22Rv1 (cell line): ENCODE data around the gene GRIK4.

Experiments used
- H3K27ac ChIP-seq: fragments of 450-650 bp; 2 replicates; pipeline ENCODE4 v1.5.1; 2017
- ZFX ChIP-seq: fragments of 450-650 bp; IDR thresholded peaks from 2 replicates; pipeline ENCODE4 v1.6.1; 2017; ENCODE audit warnings: antibody characterized with exemption, borderline replicate concordance
- TF ChIP-seq, protein P1 (sequence below): fragments of 450-650 bp; IDR thresholded peaks from 2 replicates; pipeline ENCODE4 v1.5.1; 2017; ENCODE audit warnings: mild to moderate bottlenecking

Gene GRIK4

DNA sequence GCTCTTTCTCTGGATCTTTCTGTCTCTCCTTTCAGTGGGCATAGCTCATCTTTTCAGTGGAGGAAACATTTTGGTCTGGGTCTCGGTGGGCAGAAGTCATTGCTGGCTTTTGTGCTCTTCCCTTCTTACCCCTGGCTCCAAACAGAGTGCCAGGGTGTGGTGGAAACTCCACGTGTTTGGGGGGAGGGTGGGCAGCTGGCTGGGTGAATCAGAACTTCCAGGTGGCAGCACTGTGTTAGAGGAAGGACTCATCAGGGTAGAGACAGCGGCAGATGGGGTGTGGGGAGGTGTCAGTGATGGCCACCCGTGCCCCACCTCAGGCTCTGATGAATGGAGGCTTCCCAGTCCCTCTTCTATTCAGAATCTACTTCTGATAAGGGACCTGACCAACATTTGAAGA is 114.0 kb downstream of the GRIK4 start:
- TF ChIP-seq, protein P1, sequence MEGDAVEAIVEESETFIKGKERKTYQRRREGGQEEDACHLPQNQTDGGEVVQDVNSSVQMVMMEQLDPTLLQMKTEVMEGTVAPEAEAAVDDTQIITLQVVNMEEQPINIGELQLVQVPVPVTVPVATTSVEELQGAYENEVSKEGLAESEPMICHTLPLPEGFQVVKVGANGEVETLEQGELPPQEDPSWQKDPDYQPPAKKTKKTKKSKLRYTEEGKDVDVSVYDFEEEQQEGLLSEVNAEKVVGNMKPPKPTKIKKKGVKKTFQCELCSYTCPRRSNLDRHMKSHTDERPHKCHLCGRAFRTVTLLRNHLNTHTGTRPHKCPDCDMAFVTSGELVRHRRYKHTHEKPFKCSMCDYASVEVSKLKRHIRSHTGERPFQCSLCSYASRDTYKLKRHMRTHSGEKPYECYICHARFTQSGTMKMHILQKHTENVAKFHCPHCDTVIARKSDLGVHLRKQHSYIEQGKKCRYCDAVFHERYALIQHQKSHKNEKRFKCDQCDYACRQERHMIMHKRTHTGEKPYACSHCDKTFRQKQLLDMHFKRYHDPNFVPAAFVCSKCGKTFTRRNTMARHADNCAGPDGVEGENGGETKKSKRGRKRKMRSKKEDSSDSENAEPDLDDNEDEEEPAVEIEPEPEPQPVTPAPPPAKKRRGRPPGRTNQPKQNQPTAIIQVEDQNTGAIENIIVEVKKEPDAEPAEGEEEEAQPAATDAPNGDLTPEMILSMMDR, result no peak
- no peak for TF ChIP-seq ZFX
- no peak overlapping the region for H3K27ac ChIP-seq

- TF ChIP-seq ZFX, result no peak
- TF ChIP-seq, protein P1, result no peak
- no peak overlapping the region for H3K27ac ChIP-seq
Observed at GRCh38 chr11:120626791-120627190, 115.2 kb downstream of the GRIK4 start.

DNA sequence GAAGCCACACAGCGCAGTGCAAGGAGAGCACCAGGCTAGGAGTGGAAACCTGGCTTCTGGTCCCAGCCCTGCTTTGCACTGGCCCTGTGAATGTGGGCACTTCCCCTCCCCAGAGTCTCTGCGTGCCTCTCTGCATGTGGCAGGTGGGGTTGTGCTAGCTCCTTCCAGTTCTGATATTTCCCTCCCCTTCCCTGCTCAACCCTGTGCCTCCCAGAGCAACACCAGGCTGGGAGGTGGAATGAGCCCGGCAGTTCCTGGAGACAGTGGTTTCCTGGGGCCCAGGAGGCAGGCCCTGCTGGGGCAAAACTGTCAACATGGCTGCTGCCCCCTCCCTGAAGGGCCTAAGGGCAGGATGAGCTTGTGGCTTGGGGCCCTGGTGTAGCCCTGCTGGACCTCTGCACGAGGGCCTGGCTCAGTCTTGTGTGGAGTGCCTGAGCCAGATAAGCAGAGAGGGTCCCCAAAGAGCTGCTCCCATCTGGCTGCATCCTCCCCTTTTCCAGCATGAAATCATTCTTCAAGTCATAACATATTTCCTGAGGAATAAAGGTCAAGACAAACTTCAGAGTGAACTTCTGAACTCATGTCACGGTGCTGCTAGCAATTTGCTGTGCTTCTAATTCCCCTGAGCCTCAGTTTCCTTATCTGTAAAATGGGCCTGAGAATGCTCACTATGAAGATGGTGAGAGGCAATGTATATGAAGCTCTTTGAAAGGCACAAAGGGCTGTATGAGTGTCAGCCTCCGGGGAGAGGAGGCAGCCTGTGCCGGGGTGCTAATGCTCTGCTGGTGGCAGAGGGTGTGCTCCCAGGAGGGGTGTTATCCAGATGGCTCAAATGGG is 116.0 kb downstream of the GRIK4 start:
- no peak overlapping the region for H3K27ac ChIP-seq
- TF ChIP-seq, protein P1, result no peak
- TF ChIP-seq ZFX, result no peak

DNA sequence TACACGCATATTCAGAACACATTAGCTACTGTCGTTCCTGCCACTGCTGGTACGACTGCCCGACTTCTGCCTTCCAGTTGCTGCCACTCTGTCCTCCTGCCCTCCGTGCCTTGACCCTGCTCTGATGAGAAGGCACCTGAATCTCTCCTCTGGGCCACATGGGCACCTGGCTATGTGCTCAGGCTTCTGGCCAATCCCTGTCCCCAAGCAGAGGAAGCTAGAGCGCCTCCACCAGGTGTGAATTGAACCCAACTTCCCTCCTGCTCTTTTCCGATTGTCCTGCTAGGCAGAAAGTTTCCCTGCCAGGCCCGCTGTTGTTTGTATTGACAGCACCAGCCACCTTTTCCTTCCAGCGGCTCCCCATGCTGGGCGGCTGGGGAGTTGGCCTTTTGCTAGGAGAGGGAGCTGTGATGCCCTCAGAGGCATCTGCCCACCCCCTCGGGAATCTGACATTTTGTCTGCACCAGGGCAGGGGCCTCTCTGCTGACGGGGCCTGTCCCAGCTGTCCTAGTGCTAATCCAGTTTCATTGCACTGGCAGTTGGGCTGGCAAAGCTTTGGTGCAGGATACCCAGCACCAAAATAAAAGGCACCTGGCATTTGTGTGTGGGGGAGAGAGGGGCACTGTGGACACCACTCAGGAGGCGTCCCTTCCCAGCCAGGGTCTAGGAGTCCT is 118.0 kb downstream of the GRIK4 start:
- TF ChIP-seq ZFX, result no peak
- TF ChIP-seq, protein P1, result no peak
- H3K27ac ChIP-seq, result no peak overlapping the region

- TF ChIP-seq ZFX, result no peak
- no peak overlapping the region for H3K27ac ChIP-seq
Observed at GRCh38 chr11:120630122-120630521, 118.6 kb downstream of the GRIK4 start.

DNA sequence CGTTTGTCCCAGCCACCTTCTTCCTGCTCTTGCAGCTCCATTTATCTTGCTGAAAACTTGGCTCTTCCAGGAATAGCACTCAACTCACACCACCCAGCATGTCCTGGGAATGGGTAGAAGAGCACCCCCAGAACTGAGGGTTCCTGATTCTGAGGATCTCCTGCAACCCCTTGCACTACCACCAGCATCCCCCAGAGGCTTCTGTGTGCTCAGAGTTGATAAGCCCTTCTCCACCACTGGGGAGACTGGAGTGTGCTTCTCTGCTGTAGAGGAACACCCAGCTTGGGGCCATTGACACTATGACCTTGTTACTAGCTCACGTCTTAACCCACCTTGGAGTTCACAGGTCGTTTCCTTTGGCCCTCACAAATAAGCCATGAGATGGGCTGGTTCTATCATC is 121.0 kb downstream of the GRIK4 start:
- TF ChIP-seq, protein P1, result no peak
- no peak for TF ChIP-seq ZFX

DNA sequence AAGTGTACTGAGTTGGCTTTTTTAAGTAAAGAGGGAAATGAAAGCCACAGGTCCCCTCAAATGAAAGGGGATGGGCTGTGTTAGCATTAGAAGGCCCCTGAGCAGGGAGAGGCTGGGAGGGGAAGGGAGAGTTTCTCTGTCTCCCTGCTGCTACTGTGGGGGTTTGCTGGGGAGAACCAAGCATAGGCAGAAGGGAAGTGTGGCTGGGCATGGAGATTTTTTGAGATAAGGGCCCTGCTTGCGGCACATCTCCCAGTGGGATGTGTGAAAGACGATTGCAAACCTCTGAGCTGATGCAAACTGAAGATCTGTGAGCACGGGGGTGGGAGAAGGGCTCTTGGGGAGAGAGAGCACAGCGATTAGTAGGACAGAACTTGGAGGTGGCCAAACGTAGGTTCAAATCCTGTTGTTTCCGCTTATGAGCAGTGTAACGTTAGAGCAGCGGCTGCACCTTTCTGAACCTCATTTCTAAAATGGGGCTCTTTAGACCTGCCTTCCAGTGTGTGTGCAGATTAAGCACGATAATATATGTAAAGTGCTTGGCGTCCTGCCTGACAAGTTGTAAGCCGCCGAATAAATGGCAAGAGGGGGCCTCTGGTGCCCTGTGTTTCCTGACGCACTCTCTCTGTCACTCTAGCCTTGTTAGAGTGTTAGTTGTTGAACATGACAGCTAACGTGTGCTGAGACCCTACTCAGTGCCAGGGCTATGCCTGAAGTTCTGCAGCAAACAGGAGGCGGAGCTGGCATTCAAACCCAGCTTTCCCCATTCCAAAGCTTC is 122.3 kb downstream of the GRIK4 start:
- no peak overlapping the region for H3K27ac ChIP-seq
- no peak for TF ChIP-seq ZFX
- TF ChIP-seq, protein P1, result no peak

More for the DNA sequence above, 121.0 kb downstream of the GRIK4 start:
- no peak overlapping the region for H3K27ac ChIP-seq
